OCI-LY7 (cell line): ENCODE measurements around the gene EYA3.

Experiments
- CTCF ChIP-seq: fragments of 200-600 bp; sonication (generic); conservative IDR thresholded peaks from 2 replicates; pipeline ENCODE4 v1.5.1; 2014; ENCODE audit warnings: mild to moderate bottlenecking, antibody characterized with exemption, low read length, moderate library complexity, mixed read lengths
- EZH2phosphoT487 ChIP-seq: fragments of 200-600 bp; sonication (generic); IDR thresholded peaks from 2 replicates; pipeline ENCODE4 v1.6.1; 2018; ENCODE audit warnings: low read depth, borderline replicate concordance, mild to moderate bottlenecking, mixed run types, antibody characterized with exemption, low read length, moderate library complexity, mixed read lengths

DNA sequence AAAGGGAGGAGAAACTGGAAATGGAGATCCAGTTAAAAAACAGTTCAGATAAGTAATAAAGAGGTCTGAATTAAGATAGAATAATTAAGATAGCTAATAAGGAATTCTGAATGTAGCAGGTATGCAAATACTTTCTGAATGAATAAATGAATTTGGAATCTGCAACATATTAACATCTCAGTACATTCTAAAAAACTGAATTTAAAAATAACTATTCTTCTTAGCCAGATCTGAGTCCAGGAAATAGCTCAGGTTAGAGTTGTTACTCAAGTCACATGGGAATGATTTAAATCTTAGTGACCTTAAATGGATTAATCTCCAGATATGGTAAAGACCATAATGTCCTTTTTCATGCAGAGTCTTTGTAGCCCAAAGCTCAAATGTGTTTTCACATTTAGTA is 51.2 kb downstream of the EYA3 start:
- no peak for TF ChIP-seq CTCF
- TF ChIP-seq EZH2phosphoT487: no peak
